ENCODE measurements around the gene CEPT1. TPM values are rescaled to one million over a fixed set of nuclear protein-coding genes. Genes with fewer than 3 reads are reported as not detected.

Gene CEPT1
- total RNA-seq, 1 donor from 2014 or later, result 87.0 TPM

- ChIA-PET CTCF (no interaction called here), POLR2A (interaction anchor here (0.7 to 1.5 kb wide), 3 partner anchors 8 to 80 kb away, joined by 3 to 7 read pairs (median 3); no protein-coding TSS in a partner anchor)
- DNase-seq, result no peak
- ATAC-seq (ENCODE audit: low read depth), result no peak
- Mint-ChIP-seq H3K36me3 (ENCODE audit: low read depth) (no peaks in the 10 kb centered on the region), H3K27me3 (no peaks in the 10 kb centered on the region), H3K4me3 (no peak overlapping the region), H3K9me3 (peaks cover 2% of the 10 kb centered on the region), H3K4me1 (peaks cover 65% of the 10 kb centered on the region), H3K27ac (no peak overlapping the region)
- intact Hi-C loops (cut with micrococcal nuclease), result no loop called here
- TF ChIP-seq CTCF (IDR thresholded peaks at IDR 0.05), result no peak
Measured at GRCh38 chr1:111211921-111212320, 71.9 kb downstream of the CEPT1 start.

DNA sequence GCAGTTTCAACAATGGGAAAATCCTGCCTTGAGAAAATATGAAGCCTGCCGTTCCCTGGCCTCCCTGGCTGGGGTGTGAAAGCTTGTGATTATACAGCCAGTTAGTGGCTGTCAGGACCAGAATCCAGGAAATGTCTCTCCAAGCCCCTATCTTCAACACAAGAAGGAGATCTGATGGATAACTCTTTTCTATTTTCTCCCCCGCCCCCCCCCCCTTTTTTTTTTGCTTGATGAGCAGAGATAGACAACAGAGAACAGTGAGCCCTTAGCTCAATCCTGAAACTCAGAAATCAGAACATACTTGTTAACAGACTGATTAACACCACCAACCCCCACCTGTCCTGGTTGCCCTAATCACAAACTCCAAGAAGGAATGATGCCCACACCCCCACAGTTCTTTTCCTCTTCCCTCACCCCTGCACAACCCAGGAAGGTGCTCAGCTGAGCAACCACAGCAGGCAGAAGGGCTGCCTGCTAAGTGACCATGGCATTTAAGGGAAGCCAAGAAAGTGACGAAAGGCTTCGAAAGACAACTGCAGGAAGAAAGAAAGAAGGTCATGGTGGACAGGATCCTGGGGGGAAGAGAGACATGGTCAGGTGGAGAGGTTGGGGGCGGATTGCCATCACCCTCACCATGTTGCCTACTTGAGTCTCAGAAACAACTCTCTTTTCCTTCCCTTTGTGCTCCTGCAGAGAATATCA, 72.8 kb downstream of the CEPT1 start:
- DNase-seq, result no peak
- intact Hi-C loops (cut with micrococcal nuclease), result no loop called here
- Mint-ChIP-seq H3K27me3 (no peaks in the 10 kb centered on the region), H3K4me1 (peaks cover 67% of the 10 kb centered on the region), H3K4me3 (no peak overlapping the region), H3K27ac (peak overlapping the region; percentile 77), H3K36me3 (ENCODE audit: low read depth) (no peaks in the 10 kb centered on the region), H3K9me3 (peaks cover 2% of the 10 kb centered on the region)
- POLR2A ChIA-PET, result interaction anchor here (0.6 to 1.5 kb wide), 5 partner anchors 8 to 81 kb away, joined by 3 to 7 read pairs (median 6); partner anchors contain the start of genes CEPT1 and DRAM2
- no peak for ATAC-seq (ENCODE audit: low read depth)
- CTCF ChIA-PET, result no interaction called here
- TF ChIP-seq CTCF (IDR thresholded peaks at IDR 0.05), result no peak

DNA sequence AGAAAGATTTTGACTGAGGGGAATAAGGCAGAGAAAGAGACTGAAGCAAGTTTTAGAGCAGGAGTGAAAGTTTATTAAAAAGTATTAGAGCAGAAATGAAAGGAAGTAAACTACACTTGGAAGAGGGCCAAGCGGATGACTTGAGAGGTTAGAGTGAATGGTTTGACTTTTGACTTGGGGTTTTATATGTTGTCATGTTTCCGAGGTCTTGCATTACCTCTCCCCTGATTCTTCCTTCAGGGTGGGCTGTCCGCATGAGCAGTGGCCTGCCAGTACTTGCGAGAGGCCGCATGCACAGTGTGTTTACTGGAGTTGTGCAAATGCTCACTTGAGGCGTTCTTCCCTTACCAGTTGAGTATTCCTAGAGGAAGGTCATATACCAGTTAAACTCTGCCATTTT, 73.4 kb downstream of the CEPT1 start:
- no peak overlapping the region for H3K4me3 Mint-ChIP-seq
- ChIA-PET CTCF (interaction anchor here (1.5 to 2.5 kb wide), 2 partner anchors 9 to 187 kb away, joined by 6 to 7 read pairs; no protein-coding TSS in a partner anchor), POLR2A (interaction anchor here (0.9 to 8.8 kb wide), 4 partner anchors 9 to 542 kb away, joined by 3 to 258 read pairs (median 38); partner anchors contain the start of genes CEPT1, DDX20 and DRAM2)
- DNase-seq (no peak), ATAC-seq (ENCODE audit: low read depth) (no peak)
- no peaks in the 10 kb centered on the region for H3K36me3 Mint-ChIP-seq (ENCODE audit: low read depth)
- intact Hi-C loops (cut with micrococcal nuclease), result no loop called here
- no peak for TF ChIP-seq CTCF (IDR thresholded peaks at IDR 0.05)
- peaks cover 2% of the 10 kb centered on the region for H3K9me3 Mint-ChIP-seq
- H3K27ac Mint-ChIP-seq, result peak overlapping the region; percentile 77
- no peaks in the 10 kb centered on the region for H3K27me3 Mint-ChIP-seq
- H3K4me1 Mint-ChIP-seq, result peaks cover 69% of the 10 kb centered on the region

DNA sequence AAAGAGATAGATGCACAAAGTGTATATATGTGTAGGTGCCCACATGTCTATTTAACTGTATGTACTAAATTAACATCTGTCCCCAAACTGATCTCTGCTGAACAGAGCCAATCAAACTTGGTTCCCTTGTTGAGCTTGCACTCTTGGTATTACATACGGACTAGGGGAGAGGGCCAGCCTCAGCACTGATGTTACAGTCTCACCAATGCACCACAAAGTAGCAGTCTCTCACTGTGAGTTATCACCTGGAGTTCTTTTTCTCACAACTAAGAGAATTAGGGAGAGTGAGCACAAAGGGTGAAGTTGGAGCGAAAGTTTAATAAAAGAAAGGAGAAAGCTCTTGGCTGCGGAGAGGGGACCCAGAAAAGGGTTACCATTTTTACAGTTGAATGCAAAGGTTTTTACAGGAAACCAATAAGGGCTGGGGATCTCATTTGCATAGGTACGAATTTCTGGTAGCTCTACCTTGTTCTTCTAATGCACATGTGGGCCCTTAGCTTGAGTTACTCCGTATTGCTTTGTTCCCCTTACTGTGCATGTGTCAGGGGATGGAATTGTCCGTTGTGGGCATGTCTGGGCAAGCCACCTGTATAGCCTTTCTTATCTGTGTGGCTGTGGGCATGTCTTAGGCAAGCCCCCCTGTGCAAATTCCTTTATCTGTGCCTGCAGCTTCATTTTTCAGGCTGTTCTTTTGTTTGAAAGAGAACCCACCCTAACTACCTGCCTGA, 74.2 kb downstream of the CEPT1 start:
- ATAC-seq (ENCODE audit: low read depth) (no peak), DNase-seq (no peak)
- peak overlapping the region; percentile 42 for H3K4me3 Mint-ChIP-seq
- peak overlapping the region; percentile 95 for H3K27ac Mint-ChIP-seq
- H3K27me3 Mint-ChIP-seq, result no peaks in the 10 kb centered on the region
- POLR2A ChIA-PET, result interaction anchor here (0.6 to 8.8 kb wide), 11 partner anchors 10 to 541 kb away, joined by 3 to 258 read pairs (median 3); partner anchors contain the start of genes CD53, CEPT1, CHI3L2 and DDX20
- TF ChIP-seq CTCF (IDR thresholded peaks at IDR 0.05), result no peak
- H3K36me3 Mint-ChIP-seq (ENCODE audit: low read depth), result no peaks in the 10 kb centered on the region
- peaks cover 76% of the 10 kb centered on the region for H3K4me1 Mint-ChIP-seq
- intact Hi-C loops (cut with micrococcal nuclease), result no loop called here
- CTCF ChIA-PET, result interaction anchor here (1.5 to 2.5 kb wide), 2 partner anchors 10 to 186 kb away, joined by 6 to 7 read pairs; no protein-coding TSS in a partner anchor
- peaks cover 2% of the 10 kb centered on the region for H3K9me3 Mint-ChIP-seq

Data from activated B cell treated with CpG ODN at 0.5 μM for 24 hours (primary cell).